ENCODE results near the gene SGSM2.
A peak's percentile ranks its signal among the peaks of the same experiment; 100 is the strongest.

The SGSM2 gene

DNA sequence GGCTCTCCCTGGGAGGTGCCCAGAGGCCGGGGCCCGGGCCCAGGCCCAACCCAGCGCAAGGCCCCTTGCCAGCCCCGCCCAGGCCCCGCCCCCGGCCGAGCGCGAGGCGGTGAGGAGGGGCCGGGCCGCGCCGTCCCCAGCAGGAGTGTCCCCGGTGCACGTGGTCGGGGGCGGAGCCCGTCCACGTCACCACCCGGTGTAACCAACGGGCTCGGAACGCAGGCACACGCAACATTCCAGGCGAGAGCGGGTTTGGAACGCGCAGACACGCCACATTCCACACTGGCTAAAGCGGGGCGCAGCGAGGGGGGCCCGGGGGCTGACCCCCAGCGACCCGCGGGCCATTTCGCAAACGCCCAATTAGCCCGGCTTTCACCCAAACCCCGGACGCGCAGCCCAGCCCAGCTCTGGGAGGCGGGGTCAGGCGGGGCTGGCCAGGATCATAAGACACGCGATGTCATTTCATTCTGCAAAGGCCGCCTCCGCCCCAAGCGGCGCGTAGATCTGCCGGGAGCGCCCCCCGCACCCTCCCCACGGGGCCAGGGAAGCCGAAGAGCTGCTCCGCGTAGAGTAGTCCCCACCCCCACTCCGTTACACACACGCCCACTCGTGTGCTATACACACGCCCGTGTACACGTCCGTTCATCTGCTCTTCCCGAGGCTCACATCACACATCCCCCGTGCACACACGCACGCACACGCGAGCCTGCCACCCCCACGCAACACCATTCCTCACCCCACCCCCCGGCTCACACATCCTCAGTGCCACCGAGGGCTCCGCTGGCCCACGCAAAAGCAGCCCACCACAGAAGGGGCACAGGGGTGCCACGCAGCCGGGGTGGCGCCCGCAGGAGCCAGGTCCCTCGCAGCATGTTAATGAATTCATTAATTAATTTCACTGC is 62.5 kb downstream of the SGSM2 start:
- no peaks in the 10 kb centered on the region for H3K27me3 ChIP-seq (ENCODE audit: insufficient read depth, low read length)
- peaks cover 57% of the 10 kb centered on the region for H3K4me1 ChIP-seq (ENCODE audit: control insufficient read depth, insufficient read depth, low read length, unreplicated experiment)
- no peaks in the 10 kb centered on the region for H3K36me3 ChIP-seq (ENCODE audit: insufficient read depth, low read length)
- H3K27ac ChIP-seq (ENCODE audit: low read depth, low read length): peak overlapping the region; percentile 96
- H2AFZ ChIP-seq (ENCODE audit: low read length, unreplicated experiment): peak overlapping the region; percentile 41
- peak overlapping the region; percentile 99 for H3K4me3 ChIP-seq (ENCODE audit: low read depth, low read length)
- peaks cover 43% of the 10 kb centered on the region for H3K79me2 ChIP-seq (ENCODE audit: control insufficient read depth, insufficient read depth, low read length, unreplicated experiment)

DNA sequence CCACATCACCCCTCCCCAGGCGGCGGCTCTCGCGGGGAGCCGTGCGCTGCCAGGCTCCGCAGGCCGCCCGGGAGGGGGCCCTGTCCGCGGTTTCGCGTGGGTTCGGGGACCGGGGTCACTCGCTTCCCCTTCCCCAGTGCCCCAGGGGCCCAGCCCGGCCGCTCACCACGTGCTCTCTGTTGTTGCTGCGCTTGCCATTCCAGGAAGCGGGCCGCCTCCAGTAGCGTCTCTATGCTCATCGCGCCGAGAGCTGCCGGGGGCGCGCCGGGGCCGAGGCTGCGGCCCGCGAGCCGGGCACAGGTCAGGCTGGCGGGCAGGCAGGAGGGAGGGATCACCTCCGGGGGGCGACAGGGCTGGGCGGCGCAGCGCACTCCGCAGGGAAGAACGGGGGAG is 63.2 kb downstream of the SGSM2 start:
- H3K4me1 ChIP-seq (ENCODE audit: control insufficient read depth, insufficient read depth, low read length, unreplicated experiment): peaks cover 59% of the 10 kb centered on the region
- peak overlapping the region; percentile 96 for H3K27ac ChIP-seq (ENCODE audit: low read depth, low read length)

DNA sequence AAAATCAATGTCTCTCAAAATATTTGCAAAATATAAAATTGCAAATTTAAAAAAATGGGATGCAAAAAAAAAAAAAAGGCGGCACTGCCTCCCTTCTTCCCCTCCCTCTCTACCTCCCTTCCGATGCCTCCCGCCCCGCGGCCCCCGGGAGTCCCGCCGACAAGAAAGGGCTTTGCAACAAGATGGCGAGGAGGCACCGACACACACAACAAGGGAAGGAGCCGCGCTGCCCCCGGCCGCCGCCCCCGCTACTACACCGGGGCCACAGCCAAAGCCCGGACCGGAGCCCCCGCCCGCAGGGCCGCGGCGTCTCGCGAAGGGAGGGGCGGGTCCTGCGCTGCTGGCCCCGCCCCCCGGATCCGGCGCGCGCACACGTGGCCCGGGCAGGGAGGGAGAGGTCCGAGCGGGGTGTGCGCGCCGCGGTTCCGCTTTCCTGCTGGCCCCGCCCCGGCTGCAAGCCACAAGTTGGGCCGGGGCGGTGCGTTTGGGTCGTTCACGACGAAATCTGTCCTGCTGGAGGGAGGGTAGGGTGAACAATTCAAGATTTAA is 63.6 kb downstream of the SGSM2 start, which contains the start of gene MNT:
Gene MNT, minus strand, starts transcription at position 184 of the 549 bp plus-strand sequence. CDS start 348 bp downstream, outside the sequence.
- Histone ChIP-seq H3K36me3 (ENCODE audit: insufficient read depth, low read length) (no peaks in the 10 kb centered on the region), H3K27ac (ENCODE audit: low read depth, low read length) (peak within 1 kb of the TSS; percentile 96), H3K4me1 (ENCODE audit: control insufficient read depth, insufficient read depth, low read length, unreplicated experiment) (peaks cover 59% of the 10 kb centered on the region), H2AFZ (ENCODE audit: low read length, unreplicated experiment) (peak within 1 kb of the TSS; percentile 37), H3K4me3 (ENCODE audit: low read depth, low read length) (peak within 1 kb of the TSS; percentile 99), H3K79me2 (ENCODE audit: control insufficient read depth, insufficient read depth, low read length, unreplicated experiment) (peaks cover 32% of the 10 kb centered on the region), H3K27me3 (ENCODE audit: insufficient read depth, low read length) (no peaks in the 10 kb centered on the region)

More for the DNA sequence above, 63.2 kb downstream of the SGSM2 start:
- Histone ChIP-seq H3K36me3 (ENCODE audit: insufficient read depth, low read length) (no peaks in the 10 kb centered on the region), H2AFZ (ENCODE audit: low read length, unreplicated experiment) (peak overlapping the region; percentile 1), H3K4me3 (ENCODE audit: low read depth, low read length) (peak overlapping the region; percentile 99), H3K27me3 (ENCODE audit: insufficient read depth, low read length) (no peaks in the 10 kb centered on the region), H3K79me2 (ENCODE audit: control insufficient read depth, insufficient read depth, low read length, unreplicated experiment) (peaks cover 37% of the 10 kb centered on the region)

GRCh38 chr17:2401426-2402221 is 64.3 kb downstream of the SGSM2 start:
- Histone ChIP-seq H3K27ac (ENCODE audit: low read depth, low read length) (peak overlapping the region; percentile 96), H3K4me1 (ENCODE audit: control insufficient read depth, insufficient read depth, low read length, unreplicated experiment) (peaks cover 60% of the 10 kb centered on the region), H3K79me2 (ENCODE audit: control insufficient read depth, insufficient read depth, low read length, unreplicated experiment) (peaks cover 28% of the 10 kb centered on the region), H3K27me3 (ENCODE audit: insufficient read depth, low read length) (no peaks in the 10 kb centered on the region), H3K36me3 (ENCODE audit: insufficient read depth, low read length) (no peaks in the 10 kb centered on the region), H2AFZ (ENCODE audit: low read length, unreplicated experiment) (peak overlapping the region; percentile 37), H3K4me3 (ENCODE audit: low read depth, low read length) (peak overlapping the region; percentile 99)

GRCh38 chr17:2402544-2402943 is 65.2 kb downstream of the SGSM2 start:
- H3K27ac ChIP-seq (ENCODE audit: low read depth, low read length): peak overlapping the region; percentile 63; the same call in 1 of the 2 replicates
- peak overlapping the region; percentile 74 for H3K4me3 ChIP-seq (ENCODE audit: low read depth, low read length)
- H3K27me3 ChIP-seq (ENCODE audit: insufficient read depth, low read length): no peaks in the 10 kb centered on the region
- H2AFZ ChIP-seq (ENCODE audit: low read length, unreplicated experiment): peak overlapping the region; percentile 29
- peaks cover 23% of the 10 kb centered on the region for H3K79me2 ChIP-seq (ENCODE audit: control insufficient read depth, insufficient read depth, low read length, unreplicated experiment)
- H3K4me1 ChIP-seq (ENCODE audit: control insufficient read depth, insufficient read depth, low read length, unreplicated experiment): peaks cover 65% of the 10 kb centered on the region
- no peaks in the 10 kb centered on the region for H3K36me3 ChIP-seq (ENCODE audit: insufficient read depth, low read length)

DNA sequence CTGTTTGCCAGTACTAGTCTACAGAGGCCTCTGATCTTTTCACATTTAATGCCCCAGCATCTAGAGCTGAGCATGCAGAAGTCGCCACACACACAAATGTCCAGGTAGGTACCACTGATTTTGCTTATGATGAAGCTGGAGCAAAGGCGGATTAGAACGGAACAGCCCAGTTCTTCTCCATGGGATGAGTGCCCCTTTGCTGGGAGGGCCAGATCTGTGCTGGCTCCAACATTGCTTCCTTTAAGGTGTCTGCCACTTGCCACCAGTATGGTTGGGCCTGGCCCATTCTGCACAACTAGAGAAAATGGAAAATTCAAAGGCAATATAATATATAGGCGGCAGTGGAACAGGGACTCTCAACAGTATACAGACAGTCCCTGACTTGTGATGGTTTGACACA is 65.7 kb downstream of the SGSM2 start:
- no peak overlapping the region for H2AFZ ChIP-seq (ENCODE audit: low read length, unreplicated experiment)
- peak overlapping the region; percentile 96; the same call in 1 of the 2 replicates for H3K27ac ChIP-seq (ENCODE audit: low read depth, low read length)
- H3K36me3 ChIP-seq (ENCODE audit: insufficient read depth, low read length): no peaks in the 10 kb centered on the region
- peaks cover 64% of the 10 kb centered on the region for H3K4me1 ChIP-seq (ENCODE audit: control insufficient read depth, insufficient read depth, low read length, unreplicated experiment)
- no peaks in the 10 kb centered on the region for H3K27me3 ChIP-seq (ENCODE audit: insufficient read depth, low read length)
- H3K79me2 ChIP-seq (ENCODE audit: control insufficient read depth, insufficient read depth, low read length, unreplicated experiment): peaks cover 18% of the 10 kb centered on the region
- peak overlapping the region; percentile 74; the same call in 1 of the 2 replicates for H3K4me3 ChIP-seq (ENCODE audit: low read depth, low read length)

- Histone ChIP-seq H3K27me3 (ENCODE audit: insufficient read depth, low read length) (no peaks in the 10 kb centered on the region), H3K79me2 (ENCODE audit: control insufficient read depth, insufficient read depth, low read length, unreplicated experiment) (peaks cover 3% of the 10 kb centered on the region), H2AFZ (ENCODE audit: low read length, unreplicated experiment) (no peak overlapping the region), H3K27ac (ENCODE audit: low read depth, low read length) (peak overlapping the region; percentile 96), H3K4me3 (ENCODE audit: low read depth, low read length) (peak overlapping the region; percentile 24), H3K4me1 (ENCODE audit: control insufficient read depth, insufficient read depth, low read length, unreplicated experiment) (peaks cover 57% of the 10 kb centered on the region), H3K36me3 (ENCODE audit: insufficient read depth, low read length) (no peaks in the 10 kb centered on the region)
These were observed 68.1 kb downstream of the SGSM2 start for GRCh38 chr17:2405247-2405926.

DNA sequence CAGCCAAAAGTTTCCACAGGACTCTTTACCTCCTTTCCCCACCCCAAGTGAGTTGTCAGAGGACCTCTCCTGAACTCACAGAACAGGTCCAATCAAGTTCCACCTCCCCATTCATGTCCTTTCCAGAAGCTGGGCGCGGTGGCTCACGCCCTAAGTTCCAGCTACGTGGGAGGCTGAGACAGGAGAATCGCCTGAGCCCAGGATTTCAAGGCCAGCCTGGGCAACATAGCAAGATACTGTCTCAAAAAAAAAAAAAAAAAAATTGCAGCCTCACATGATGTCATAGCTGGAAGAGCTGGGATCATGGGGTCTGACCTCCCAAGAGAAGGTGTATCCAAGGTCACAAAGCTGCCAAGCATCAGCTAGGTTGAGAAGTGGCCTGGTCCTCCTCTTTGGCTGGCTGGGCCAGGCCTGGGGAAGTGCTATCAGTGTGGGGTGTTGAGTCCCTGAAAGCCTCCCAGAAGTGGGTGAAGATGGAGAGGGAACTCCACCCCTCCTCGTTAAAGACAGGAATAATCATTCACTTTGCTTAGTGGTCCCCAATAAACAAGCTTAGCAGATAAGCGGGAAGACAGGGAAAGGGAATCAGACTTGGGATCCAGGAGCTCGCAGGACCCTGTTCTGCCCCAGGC is 69.1 kb downstream of the SGSM2 start:
- Histone ChIP-seq H3K79me2 (ENCODE audit: control insufficient read depth, insufficient read depth, low read length, unreplicated experiment) (no peaks in the 10 kb centered on the region), H3K27me3 (ENCODE audit: insufficient read depth, low read length) (no peaks in the 10 kb centered on the region), H3K36me3 (ENCODE audit: insufficient read depth, low read length) (no peaks in the 10 kb centered on the region), H2AFZ (ENCODE audit: low read length, unreplicated experiment) (no peak overlapping the region), H3K4me3 (ENCODE audit: low read depth, low read length) (peak overlapping the region; percentile 10; the same call in 1 of the 2 replicates), H3K27ac (ENCODE audit: low read depth, low read length) (peak overlapping the region; percentile 96), H3K4me1 (ENCODE audit: control insufficient read depth, insufficient read depth, low read length, unreplicated experiment) (peaks cover 57% of the 10 kb centered on the region)

GRCh38 chr17:2406903-2407790 is 69.8 kb downstream of the SGSM2 start:
- H3K27me3 ChIP-seq (ENCODE audit: insufficient read depth, low read length): no peaks in the 10 kb centered on the region
- H2AFZ ChIP-seq (ENCODE audit: low read length, unreplicated experiment): peak overlapping the region; percentile 46
- peak overlapping the region; percentile 26 for H3K4me3 ChIP-seq (ENCODE audit: low read depth, low read length)
- peaks cover 57% of the 10 kb centered on the region for H3K4me1 ChIP-seq (ENCODE audit: control insufficient read depth, insufficient read depth, low read length, unreplicated experiment)
- H3K27ac ChIP-seq (ENCODE audit: low read depth, low read length): peak overlapping the region; percentile 96
- H3K36me3 ChIP-seq (ENCODE audit: insufficient read depth, low read length): no peaks in the 10 kb centered on the region
- H3K79me2 ChIP-seq (ENCODE audit: control insufficient read depth, insufficient read depth, low read length, unreplicated experiment): no peaks in the 10 kb centered on the region

Measured in ACC112 (cell line).